Suprapubic skin (tissue), 3 donors: ENCODE data around the gene AKAP13.

Experiments used
- CTCF ChIP-seq, 2 donors: fragments of 200-600 bp in 1 of 2; fragments of 450-650 bp in 1 of 2; sonication (generic) in 1 of 2; IDR thresholded peaks; one replicate each; pipeline ENCODE4 v1.5.1; 2016 to 2019; ENCODE audit warnings: antibody characterized with exemption in 2 of 2, mild to moderate bottlenecking in 1 of 2, moderate library complexity in 1 of 2
- EP300 ChIP-seq: sonication (generic); formaldehyde crosslinking; IDR thresholded peaks from one replicate; pipeline ENCODE4 v1.6.1; 2017; ENCODE audit warnings: antibody characterized with exemption

GRCh38 chr15:85792912-85793590, 412.6 kb downstream of the AKAP13 start:
- no peak for TF ChIP-seq CTCF (IDR thresholded peaks at IDR 0.05)
- TF ChIP-seq EP300, result no peak
